CD4-positive, alpha-beta T cell treated with Interleukin-4 for 4 hours (primary cell): ENCODE results near the gene GRB2.

Experiments
- DNase-seq: peaks from one replicate; pipeline ENCODE4 v3.0.0-alpha.2; 2020

GRB2 gene

DNA sequence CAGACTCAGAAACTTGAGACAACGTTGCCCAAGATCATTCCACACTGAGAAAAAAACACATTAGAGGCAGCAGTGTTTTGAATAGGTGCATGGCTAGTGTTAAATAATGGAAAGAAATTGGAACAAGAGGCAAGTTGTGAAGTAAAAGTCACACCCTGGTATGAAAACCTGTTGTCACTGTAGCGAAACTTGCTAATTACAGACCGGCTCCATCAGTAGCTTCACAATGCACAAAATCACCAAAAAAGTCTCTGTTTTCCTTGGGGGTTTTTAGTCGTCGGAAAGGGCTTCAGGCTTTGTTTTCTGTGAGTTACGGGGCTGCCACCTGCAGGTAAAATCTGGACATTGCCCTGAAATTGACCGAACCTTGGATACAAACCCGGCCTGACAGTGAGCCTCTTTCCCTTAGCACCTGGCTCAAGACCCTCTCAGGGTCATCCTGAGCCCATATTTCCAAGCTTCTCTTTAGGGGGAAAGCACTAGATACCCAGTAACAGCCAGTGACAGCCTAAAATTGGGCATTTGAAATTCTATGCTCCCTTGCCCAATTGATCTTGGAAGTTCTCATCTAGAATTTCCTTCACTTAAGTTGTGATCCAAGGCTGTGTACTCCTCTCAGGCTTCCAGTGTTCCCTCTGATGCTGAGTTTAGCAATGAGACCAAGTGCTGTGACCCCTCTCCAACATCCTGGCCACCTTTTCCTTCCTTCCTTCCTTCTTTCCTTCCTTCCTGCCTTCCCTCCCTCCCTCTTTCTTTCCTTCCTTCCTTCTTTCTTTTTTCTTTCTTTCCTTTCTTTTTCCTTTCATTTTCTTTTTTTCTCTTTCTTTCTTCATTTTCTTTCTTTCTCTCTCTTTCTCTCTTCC lies 7.2 kb upstream of the GRB2 start:
- peak; percentile 72 for DNase-seq

DNA sequence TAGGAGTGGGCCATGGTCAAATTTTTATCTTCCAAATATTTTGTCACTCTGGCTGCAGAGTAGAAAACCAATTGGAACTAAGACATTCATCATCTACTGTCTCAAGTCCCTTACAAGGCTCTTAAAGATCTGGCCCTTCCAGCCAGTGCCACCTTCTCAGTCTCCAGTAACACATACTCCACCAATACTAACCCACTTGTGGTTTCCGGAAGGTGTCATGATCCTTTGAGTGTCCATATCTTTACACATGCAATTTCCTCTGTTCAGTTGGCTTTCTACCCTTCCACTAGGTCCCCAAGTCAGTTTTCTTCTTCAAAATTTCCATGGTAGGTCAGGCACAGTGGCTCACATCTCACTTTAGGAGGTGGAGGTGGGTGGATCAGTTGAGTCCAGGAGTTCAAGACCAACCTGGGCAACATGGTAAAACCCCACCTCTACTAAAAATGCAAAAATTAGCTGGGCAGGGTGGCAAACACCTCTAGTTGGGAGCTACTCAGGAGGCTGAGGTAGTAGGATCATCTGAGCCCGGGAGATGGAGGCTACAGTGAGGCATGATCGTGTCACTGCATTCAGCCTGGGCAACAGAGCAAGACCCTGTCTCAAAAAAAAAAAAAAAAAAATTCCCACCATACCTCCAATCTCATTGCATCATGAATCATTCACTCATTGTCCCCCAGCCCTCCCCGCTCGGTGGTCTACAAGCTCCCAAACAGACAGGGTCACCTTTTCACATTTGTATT lies 6.0 kb upstream of the GRB2 start:
- no peak for DNase-seq

DNA sequence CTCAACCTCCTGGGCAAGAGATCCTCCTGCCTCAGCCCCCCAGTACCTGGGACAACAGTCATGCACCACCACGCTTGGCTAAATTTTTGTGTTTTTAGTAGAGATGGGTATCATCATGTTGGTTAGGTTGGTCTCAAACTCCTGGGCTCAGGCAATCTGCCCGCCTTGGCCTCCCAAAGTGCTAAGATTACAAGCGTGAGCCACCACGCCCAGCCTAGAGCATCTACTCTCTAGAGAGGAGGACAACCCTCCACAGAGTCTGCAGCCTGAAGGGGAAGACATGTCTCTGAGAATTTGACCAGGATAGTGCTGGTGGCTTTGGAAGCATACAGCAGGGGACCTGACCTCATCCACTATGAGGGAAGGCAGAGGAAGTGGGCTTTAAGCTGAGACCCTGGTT lies 4.7 kb upstream of the GRB2 start:
- no peak for DNase-seq

DNA sequence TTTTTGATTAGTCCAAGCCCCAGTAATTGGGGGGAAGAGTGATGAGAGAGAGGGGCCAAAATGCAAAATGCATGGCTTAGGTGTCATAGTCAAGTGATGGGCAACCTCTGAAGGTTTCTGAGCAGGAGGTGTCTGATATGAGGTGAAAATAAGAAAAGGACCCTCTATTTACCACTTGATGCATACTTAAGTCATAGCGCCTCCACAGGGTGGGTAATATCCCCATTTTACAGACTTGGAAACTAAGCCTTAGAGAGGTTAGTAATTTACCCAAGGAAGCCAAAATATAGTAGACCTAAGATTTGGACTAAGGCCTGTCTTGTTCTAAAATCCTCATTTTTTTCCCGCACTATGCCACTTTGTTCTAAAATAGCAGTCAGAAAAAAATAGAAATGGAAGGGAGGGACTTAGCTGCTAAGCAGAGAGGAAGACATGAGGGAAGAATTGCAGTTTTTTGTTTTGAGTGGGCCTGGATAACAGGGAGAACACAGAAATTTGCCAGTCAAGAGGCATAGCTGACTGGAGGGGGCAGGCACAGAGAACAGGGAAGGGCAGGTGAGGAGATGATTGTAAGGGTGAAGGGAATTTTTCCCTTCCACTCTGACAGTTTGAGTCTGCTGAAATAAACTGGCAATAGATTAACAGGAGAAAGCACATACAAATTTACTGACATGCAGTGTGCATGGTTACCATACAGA lies 2.3 kb upstream of the GRB2 start:
- DNase-seq = no peak

DNA sequence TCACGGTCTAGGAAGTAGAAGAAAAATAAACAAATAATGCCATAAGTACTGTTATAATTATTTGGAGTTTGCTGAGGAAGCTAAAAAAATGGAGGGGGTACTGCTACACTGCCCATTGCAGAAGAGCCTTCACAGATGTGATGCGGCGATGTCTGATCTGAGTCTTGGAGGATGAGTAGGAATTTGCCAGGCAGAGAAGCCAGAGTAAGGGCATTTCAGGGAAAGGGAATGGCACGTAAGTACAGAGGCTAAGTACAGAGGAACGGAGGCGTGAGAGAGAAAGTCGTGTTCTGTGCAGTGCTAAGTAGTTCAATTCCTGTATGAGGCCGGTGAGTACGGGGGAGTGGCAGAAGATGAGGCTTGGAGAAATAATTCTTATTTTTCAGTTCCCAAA lies 741 bp upstream of the GRB2 start:
- no peak for DNase-seq

DNA sequence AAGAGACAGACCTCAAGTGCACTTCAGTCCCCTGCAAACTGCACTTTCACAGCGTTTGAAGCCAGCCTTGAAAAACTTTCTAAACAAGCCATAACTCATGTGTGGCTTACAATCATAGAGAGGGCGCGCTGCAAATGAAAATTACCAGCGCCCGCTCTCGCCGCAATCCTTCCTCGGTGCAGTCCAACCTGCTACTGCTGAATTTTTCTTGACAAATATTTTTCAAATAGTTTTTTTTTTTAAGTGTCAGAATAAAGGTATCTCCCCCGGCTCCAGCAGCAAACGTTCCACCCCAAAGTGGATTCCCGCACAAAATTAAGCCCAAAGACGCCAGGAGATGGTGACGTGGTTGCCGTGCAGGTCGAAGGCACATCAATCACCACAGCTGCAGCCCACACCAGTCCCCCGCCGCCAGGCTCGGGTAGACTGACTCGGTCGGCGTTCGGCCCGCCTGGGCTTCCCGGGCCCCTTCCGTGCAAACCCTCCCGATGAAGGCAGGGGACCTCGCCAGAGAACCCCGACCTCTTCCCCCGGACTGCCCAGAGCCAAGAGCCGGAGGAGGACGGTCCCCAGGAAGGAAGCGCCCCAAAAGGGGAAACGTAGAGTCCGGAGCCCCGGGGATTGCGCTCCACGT lies 630 bp downstream of the GRB2 start:
- DNase-seq = peak; percentile 27

DNA sequence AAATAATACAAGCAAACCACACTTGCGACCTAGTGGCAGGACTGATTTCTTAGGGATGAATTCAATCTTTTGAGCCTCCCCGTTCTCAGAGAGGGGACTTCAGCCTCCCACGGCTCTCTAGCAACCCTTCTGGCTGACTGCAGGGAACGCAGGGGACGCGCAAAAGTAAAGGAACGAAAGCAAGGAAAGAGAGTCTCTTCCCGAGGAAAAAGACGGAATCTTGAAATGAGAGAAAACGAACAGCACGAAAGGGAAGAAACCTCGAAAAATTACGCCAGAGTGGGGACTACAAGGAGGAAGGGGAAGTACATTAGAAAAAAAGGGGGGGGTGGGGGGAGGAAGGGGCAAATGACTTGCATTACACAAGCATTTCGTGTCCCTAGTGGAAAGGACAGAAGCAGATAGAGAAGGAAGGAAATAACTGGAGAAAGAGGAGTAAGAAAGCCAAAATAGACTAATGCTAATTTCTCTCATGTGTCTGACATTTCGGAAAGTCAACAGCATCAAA lies 1.2 kb downstream of the GRB2 start:
- DNase-seq = peak; percentile 49

DNA sequence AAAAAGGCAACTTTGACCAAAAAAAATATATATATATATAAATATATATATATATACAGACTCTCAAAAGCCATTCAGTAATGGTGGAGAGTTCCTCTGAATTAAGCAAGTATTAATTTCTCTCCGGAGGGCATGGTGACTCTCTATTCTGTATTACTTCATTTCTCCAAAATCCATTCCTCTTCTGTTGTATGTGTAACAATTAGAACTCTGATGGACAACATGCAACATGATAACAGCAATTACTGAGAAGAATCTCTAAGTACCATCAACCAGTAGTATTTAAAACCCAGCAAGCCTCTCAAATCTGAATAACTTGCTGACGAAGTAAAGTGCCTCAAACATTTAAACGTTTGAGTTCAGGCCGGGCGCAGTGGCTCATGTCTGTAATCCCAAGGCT lies 2.3 kb downstream of the GRB2 start:
- DNase-seq = no peak

DNA sequence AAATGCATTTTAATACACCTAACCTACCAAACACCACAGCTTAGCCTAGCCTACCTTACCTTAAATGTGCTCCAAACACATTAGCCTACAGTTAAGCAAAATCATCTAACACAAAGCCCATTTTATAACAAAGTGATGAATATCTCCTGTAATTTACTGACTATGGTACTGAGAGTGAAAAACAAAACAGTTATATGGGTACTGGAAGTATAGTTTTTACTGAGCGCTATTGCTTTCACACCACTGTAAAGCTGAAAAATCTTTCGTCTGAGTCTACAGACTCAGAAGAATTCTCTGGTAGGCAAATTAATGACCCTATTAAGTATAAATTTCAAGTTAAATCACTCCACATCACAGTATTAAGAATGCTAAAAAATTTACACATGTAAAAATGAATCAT lies 3.5 kb downstream of the GRB2 start:
- DNase-seq = no peak

DNA sequence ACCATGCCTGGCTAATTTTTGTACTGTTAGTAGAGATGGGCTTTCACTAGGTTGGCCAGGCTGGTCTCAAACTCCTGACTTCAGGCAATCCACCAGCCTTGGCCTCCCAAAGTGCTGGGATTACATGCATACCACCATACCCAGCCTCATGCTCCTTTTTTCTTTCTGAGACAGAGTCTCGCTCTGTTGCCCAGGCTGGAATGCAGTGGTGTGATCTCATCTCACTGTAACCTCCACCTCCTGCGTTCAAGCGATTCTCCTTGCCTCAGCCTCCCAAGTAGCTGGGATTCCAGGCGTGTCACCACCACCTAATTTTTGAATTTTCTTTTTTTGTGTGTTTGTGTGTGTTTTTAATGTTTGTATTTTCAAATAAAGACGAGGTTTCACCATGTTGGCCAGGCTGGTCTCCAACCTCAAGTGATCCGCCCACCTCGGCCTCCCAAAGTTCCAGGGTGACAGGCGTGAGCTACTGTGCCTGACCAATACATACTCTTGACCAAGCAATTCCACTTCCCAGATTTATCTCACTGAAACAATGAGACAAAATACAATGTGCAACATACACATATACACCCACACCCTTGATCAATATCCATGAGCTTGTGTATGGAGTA lies 5.0 kb downstream of the GRB2 start:
- no peak for DNase-seq

DNA sequence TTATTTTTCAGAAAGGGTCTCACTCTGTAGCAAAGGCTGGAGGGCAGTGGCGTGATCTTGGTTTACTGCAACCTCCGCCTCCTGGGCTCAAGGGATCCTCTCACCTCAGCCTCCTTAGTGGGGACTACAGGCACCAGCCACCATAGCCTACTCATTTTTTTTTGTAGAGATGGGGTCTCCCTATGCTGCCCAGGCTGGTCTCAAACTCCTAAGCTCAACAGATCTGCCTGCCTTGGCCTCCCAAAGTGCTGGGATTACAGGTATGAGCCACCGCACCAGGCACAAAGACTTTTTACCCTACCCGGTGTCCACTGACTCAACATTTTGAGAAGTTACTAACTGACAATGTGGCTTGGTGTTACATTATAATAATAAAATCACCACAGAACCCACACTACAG lies 7.2 kb downstream of the GRB2 start:
- no peak for DNase-seq

DNA sequence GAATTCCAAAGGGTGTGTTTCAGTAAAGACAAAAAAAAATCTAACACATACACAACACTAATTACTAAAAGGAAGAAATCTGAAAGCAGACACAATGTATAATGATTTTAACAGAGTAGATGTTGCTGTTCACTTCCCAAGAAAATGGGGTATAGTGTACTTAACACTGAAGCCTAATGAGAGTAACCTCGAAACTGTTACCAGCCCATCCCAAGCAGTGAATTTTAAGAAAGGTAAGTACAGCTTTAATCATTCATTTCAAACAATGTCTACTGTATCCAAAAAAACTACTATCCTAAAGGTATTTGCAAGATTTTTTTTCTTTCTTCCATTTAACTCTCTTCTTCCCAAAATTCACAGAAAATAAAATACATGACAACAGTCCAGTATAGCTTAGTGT lies 8.3 kb downstream of the GRB2 start:
- DNase-seq = no peak

DNA sequence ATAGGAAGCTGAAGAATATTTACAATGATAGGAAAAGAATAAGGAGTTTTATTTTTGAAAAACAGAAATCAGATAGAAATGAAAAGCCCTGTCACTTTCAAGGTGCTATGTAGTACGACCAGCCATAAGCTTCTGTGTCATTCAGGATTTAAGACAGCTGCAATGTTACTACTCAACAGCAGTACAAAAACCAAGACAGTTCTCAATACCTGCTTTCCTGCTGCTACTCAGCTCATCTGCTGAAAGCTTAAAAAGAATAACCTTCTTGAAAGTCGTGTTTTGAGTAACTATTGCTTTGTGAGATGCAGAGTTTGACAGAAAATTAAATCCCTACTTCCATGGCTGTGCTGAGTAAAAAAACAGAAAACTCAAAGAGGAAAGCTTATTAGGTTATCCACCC lies 8.7 kb downstream of the GRB2 start:
- no peak for DNase-seq

DNA sequence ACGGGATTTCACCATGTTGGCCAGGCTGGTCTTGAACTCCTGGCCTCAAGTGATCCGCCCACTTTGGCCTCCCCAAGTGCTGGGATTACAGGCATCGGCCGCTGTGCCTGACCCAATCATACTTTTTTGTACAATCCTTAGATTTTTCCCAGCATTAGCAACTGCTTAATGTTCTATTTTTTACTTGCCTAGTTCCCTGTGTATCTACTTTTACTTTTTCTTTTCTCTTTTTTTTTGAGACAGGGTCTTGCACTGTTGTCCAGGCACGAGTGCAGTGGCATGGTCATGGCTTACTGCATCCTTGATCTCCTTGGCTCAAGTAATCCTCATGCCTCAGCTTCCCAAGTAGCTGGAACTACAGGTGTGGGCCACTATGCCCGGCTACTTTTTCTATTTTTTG lies 9.5 kb downstream of the GRB2 start:
- no peak for DNase-seq

DNA sequence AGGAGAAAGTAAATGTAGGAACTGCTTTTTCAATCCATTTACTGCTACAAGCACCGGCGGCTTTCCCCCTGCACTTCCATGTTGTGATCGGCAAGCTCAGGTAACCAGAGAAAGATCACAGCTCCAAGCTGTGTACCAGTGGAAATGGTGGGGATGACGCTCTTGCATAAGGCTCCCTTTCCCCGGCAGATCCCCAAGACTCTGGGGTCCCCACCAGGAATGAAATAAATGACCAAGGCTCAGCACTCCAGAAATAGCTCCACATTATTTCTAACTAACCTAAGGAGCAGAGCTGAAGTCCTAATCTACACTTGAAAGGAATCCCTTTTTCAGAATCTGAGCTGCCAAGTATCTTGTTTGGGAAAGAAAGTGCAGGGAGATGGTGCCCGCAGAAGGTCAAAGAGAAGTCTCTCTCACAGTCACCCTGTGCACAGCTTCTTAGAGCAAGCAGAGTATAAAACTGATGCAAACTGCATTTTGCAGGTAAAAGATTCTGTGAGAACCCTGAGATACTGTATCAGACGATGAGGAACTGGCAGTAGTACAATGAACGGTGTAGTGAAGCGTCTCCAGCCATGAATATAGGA lies 11.1 kb downstream of the GRB2 start:
- no peak for DNase-seq

DNA sequence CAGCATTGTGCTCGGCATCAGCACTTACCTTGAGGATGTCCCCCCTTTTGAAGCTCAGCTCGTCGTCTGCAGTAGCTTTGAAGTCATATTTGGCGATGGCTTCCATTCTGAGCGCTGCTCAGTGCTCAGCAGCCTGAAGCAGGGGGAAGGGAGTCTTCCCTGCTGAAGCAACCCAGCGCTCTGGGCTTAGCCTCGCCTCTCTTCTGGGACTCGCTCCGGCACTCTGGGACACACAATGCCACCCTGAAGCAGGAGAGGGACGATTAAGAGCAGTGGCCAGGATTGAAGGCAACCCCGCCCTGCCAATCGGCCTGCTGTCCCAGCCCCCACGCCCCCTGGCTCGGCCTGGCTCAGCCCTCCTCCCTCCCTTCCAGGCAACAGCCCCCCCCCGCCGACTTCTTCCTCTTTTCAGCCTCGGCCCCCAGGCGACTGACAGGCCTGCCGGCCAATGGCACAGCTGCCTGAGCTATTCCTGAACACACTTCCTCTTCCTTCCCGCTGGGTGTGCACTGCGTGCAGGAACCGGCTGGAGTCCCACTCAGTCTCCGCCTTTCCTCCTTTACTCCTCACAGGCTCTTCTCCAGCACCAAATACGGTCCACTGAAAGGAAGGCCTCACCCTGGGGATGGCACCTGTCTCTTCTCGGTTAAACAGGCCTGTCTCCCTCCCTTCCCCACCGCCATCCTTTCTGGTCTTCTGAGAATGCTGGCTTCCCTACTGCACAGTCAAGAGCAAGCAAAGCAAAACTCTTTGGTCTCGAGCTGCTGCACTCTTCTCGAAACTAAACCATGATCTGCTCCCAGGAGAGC lies 11.8 kb downstream of the GRB2 start:
- DNase-seq = peak; percentile 92

DNA sequence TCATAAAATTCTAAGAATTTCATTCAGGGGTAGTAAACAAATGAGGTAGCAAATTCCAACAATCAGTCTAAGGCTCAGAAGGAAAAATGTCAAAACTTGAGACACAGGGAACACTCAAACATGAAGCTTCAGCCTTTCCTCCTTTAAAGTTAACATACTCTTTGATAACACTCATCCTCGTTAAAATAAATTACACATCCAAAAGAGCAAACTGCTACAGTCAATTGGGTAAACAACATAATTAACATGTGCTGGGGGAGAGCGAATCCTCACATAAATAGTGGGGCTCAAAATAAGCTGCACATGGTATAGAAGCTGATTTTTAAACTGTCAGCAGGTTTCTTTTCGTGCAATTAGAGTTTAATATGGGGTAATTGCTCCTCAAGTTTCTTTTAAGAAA lies 12.9 kb downstream of the GRB2 start:
- no peak for DNase-seq

DNA sequence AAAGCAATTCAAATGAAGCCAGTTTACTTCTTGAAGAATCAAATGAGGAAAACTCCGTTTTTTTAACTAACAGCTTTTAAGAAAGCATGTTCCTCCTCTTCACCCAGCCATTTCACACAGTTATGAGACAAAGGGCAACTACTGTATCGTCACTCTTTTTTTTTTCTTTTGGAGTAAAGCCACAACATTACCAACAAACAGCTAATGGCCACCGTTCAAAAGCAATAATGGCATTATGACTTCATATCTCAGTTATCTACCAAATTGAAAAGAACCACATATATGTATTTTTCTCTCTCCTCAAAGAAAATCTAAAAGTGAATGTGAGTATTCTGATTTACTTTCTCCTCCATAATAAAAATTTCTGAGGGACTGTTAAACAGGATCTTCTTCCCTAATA lies 14.5 kb downstream of the GRB2 start:
- DNase-seq = no peak

DNA sequence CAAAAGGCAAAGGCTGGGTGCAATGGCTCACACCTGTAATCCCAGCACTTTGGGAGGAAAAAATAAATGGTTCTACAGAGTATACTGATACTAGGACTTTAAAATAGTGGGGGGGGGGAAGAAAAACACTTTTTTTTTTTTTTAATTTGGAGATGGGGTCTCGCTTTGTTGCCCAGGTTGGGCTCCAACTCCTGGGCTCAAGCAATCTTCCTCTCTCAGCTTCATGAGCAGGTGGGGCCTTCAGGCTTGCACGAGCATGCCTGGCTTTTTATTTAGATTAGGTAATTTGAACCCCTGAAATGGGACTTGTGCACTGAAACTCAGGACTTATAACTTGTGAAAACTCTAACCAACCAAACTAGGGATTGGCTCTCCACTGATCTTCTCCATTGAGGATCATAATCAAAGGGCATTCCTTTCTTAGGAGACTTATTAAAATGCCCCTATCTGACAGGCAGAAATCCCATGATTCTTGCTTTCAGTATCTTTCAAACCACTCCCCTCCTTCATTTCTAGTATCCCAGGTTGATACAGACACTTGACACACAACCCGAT lies 16.9 kb downstream of the GRB2 start:
- DNase-seq = no peak

DNA sequence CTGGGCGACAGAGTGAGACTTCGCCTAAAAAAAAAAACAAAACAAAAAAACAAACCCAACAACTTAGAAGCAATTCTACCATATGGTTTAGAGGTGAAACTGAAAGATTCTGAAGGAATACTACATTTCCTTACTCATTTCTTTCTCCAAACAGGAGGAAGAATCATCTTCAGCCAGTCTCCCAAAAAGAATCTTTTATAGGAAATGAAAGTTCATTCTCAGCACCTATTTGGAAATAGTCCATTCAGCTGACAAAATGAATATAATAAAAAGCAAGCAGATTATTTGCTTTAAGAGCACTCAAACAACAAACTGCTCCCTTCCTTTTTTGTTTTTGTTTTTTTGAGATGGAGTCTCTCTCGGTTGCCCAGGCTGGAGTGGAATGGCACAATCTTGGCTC lies 17.7 kb downstream of the GRB2 start:
- DNase-seq = no peak

DNA sequence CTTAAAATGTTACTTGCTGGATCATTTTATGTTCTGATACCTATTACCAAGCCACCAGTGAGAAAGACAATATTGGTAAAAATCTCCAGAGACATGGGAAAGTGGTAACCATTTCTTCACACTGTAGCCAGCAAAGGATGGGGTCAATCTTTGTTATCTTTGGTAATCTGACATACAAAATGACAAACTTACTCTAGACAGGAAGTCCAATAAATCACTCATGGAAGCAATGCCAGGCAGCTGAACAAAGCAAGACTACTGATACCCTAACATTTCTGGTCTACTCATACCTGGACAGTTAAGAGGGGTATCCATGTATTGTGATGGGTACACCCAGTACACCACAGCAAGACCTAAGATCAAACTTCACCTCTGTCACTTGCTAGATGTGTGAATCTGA lies 19.0 kb downstream of the GRB2 start:
- no peak for DNase-seq
